Glomerular visceral epithelial cell (primary cell): ENCODE measurements around the gene NUDT22.

Experiments
- DNase-seq: peaks from one replicate; pipeline ENCODE4 v3.0.0-alpha.2; 2016; ENCODE audit errors: extremely low spot score

NUDT22 gene

GRCh38 chr11:64206457-64207255, 19.4 kb upstream of the NUDT22 start, which contains the start of gene FERMT3:
TSS of gene FERMT3 (plus strand) at chr11:64206721. CDS start at chr11:64207365, 644 bp downstream.
- no peak for DNase-seq

- peak; percentile 35 for DNase-seq
Observed at GRCh38 chr11:64207256-64208085, 18.6 kb upstream of the NUDT22 start.

DNA sequence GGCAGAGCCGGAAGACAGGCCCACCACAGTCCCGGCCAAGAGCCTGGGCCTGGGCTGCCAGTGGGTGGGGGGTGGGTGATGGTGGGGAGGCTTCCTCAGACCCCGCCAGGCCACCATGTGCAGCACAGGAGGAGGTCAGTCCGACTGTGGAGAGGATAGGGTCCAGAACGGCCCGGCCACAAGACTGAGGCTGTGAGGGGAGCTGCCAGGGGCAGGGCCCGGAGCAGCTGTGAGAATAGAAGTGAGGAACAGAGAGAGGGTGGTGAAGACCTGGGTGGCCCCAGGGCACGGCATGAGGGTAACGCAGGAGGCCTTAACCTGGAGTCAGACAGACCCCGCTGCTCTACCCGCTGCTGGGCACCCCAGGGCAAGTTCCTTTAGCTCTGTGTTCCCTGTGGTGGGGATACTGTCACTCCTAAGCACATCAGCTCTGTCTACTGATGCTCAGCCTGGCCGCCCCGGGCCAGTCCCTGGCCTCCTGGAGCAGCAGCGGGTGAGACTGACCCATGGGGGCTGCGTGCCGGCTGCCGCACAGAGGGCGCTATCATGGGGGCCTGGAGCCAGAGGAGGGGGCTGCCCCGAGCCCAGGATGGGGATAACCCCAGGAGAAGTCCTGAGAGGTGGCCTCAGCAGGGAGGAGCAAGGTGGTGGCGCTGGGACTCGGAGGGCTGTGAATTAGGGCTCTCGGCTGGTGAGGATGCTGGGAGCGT, 17.8 kb upstream of the NUDT22 start:
- DNase-seq = no peak

GRCh38 chr11:64208796-64209562, 17.1 kb upstream of the NUDT22 start:
- DNase-seq = no peak

GRCh38 chr11:64209563-64209843, 16.6 kb upstream of the NUDT22 start:
- no peak for DNase-seq

GRCh38 chr11:64210301-64211020, 15.6 kb upstream of the NUDT22 start:
- no peak for DNase-seq

DNA sequence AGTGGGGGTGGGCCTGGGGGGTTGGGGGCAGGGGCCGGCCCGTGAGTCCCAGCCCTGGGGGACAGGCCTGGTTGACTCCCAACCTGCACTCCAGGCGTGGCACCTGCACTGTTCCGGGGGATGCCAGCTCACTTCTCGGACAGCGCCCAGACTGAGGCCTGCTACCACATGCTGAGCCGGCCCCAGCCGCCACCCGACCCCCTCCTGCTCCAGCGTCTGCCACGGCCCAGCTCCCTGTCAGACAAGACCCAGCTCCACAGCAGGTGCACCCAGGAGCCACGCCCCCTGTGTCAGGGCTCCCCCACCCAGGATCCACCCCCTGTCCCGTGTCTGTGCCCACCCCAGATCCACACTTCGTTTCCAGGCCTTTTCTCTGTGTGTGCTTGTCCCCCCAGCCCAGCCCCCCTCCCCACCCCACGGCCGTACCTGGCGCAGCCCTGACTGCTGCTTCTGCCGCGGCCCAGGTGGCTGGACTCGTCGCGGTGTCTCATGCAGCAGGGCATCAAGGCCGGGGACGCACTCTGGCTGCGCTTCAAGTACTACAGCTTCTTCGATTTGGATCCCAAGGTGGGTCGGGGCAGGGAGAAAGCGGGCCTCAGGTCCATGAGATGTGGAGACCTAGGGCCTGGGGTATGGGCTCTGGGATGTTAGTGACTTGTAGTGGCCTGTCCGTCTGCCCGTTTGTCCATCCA, 14.7 kb upstream of the NUDT22 start:
- no peak for DNase-seq

GRCh38 chr11:64216879-64217278, 9.2 kb upstream of the NUDT22 start:
- no peak for DNase-seq

DNA sequence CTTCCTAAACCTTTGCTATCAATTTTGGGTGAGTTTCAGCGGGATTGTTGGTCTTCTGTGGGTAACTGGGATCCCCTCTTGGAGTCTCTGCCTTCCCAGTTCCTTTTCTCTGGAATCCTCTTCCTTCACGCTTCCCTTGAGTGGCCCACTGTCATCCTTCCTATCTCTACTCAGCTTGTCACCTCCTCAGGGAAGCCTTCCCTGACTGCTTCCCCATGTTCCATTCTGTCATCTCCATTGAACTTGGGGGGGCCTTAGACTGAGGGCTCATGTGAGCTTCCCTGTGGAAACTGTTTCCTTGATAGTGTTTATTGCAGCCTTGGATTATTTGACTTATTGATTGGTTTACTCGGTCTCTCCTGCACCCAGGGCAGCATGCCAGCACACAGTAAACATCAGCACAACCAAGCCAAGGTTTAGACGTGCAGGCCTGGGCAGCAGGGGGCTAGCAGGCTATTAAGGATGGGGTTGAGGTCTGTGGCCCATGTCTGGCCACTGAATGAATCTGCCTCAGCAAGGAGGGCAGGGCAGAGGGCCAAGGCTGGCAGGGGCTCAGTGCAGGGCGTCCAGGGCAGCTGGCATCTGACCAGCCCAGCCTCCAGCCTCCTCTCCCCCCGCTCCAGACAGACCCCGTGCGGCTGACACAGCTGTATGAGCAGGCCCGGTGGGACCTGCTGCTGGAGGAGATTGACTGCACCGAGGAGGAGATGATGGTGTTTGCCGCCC, 7.3 kb upstream of the NUDT22 start:
- no peak for DNase-seq

DNA sequence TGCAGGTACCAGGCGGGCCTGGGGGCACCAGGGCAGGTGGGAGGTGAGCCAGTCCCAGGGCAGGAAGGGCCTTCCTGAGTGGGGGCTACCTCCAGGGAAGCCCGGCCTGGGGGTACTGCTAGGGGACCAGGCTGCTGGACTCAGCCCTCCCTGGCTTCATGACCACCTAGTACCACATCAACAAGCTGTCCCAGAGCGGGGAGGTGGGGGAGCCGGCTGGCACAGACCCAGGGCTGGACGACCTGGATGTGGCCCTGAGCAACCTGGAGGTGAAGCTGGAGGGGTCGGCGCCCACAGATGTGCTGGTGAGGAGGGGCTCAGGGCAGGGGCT, 6.8 kb upstream of the NUDT22 start:
- DNase-seq = no peak

- no peak for DNase-seq
Observed at GRCh38 chr11:64219755-64220154, 6.3 kb upstream of the NUDT22 start.

DNA sequence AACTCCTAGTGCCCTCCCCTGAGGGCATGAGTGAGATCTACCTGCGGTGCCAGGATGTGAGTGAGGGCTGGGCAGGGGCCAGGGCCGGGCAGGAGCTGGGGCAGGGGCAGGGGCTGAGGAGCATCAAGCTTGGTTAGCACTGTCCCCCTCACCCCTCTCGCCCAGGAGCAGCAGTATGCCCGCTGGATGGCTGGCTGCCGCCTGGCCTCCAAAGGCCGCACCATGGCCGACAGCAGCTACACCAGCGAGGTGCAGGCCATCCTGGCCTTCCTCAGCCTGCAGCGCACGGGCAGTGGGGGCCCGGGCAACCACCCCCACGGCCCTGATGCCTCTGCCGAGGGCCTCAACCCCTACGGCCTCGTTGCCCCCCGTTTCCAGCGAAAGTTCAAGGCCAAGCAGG, 5.8 kb upstream of the NUDT22 start:
- no peak for DNase-seq

DNA sequence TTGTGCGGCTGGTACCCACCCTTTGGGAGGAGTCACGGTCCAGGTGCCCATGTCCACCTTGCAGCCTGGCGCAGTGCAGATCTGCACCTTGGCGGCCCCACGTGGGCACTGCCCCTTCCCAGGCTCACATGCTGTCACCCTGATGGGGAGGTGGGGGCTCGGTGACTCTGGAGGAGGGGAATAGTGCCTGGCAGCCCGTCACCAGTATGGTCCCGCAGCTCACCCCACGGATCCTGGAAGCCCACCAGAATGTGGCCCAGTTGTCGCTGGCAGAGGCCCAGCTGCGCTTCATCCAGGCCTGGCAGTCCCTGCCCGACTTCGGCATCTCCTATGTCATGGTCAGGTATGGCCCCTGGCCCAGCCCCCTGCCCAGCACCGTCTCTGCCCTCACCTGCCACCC, 5.3 kb upstream of the NUDT22 start:
- no peak for DNase-seq

DNA sequence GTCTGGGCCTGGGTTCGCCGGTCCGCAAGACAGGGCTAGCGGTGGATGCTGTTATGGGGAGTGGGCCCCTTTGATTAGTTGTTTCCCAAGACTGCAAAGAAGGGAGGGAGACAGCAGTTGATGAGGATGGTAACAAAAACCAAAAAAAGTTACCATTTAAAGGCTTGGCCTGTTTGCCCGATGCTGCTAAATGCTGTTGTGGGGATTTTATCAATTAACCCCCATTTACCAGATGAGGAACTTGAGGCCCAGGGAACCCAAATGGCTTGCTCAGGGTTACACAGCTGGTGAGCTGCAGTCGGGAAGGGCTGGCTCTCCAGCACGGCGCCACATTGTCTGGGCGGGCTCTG, 3.4 kb upstream of the NUDT22 start:
- no peak for DNase-seq

- DNase-seq = no peak
Observed at GRCh38 chr11:64223001-64223651, 2.9 kb upstream of the NUDT22 start.

GRCh38 chr11:64224151-64224890, 1.8 kb upstream of the NUDT22 start:
- DNase-seq = peak; percentile 42

- no peak for DNase-seq
Observed at GRCh38 chr11:64224891-64225607, 1.0 kb upstream of the NUDT22 start.

GRCh38 chr11:64226507-64227051, 505 bp downstream of the NUDT22 start:
- peak; percentile 31 for DNase-seq
